PC-3 (cell line): ENCODE results near the gene IL24.

Experiments used
- EZH2 ChIP-seq: fragments of 300-600 bp; sonication (generic); IDR thresholded peaks from one replicate; pipeline ENCODE4 v1.6.1; 2017; ENCODE audit warnings: antibody characterized with exemption, mild to moderate bottlenecking, low read length; ENCODE audit not compliant: unreplicated experiment
- EZH2phosphoT487 ChIP-seq: fragments of 300-600 bp; sonication (generic); IDR thresholded peaks from 2 replicates; pipeline ENCODE4 v1.6.1; 2018; ENCODE audit warnings: mild to moderate bottlenecking, antibody characterized with exemption, low read length, borderline replicate concordance

DNA sequence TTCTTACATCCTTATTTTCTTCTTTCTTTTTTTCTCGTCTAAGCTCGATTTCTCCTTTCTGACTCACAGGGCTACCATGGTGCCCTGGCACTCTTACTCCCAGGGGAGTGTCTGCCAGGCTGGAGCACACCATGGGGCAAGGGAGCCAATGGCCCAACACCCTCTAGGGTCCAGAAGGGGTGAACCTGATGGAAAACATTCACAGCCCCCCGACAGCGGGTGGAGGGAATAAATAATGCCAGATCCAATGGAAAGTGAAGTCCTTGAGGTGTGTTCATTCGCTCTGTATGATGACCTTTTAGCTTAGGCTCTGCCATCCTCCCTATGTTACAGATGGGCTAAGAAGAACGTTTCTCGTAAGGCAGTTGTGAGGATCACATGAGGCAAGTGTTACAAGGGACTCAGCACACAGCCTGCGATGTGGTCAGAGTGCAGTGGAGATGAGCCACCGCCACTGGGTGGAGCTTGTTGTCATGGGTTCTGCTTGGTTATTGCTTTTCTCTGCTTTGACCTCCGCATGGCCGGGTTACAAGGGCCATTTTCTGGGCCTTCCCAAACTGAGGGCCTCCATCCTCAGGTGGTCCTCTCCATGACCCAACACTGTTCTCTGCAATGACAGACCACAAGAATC, 28.0 kb downstream of the IL24 start:
- TF ChIP-seq EZH2phosphoT487: no peak
- TF ChIP-seq EZH2: no peak
